ENCODE results near the gene POLRMT.

GRCh38 chr19:601790-602189 lies 31.5 kb downstream of the POLRMT start:
- TF ChIP-seq NR3C1 (CRISPR knock-in tag; conservative IDR thresholded peaks at IDR 0.05; ENCODE audit: low read depth) (no peak), ZNF425 (CRISPR knock-in tag; conservative IDR thresholded peaks at IDR 0.05) (no peak), FOXJ3 (CRISPR knock-in tag; IDR thresholded peaks at IDR 0.05; ENCODE audit: borderline replicate concordance) (no peak), CTCF (IDR thresholded peaks at IDR 0.05) (no peak), NR2C2 (CRISPR knock-in tag; IDR thresholded peaks at IDR 0.05) (no peak), ESRRA (CRISPR knock-in tag; IDR thresholded peaks at IDR 0.05; ENCODE audit: borderline replicate concordance) (no peak), TEAD1 (CRISPR knock-in tag; IDR thresholded peaks at IDR 0.05) (no peak), NR1H2 (CRISPR knock-in tag; IDR thresholded peaks at IDR 0.05) (no peak), MAX (CRISPR knock-in tag; IDR thresholded peaks at IDR 0.05) (no peak)
